K562 (cell line): Measurements from ENCODE around the gene USP16. TPM values are rescaled to one million over a fixed set of nuclear protein-coding genes. Genes with fewer than 3 reads are reported as not detected.
A peak's percentile ranks its signal among the peaks of the same experiment; 100 is the strongest.

Experiments
- C11orf30 ChIP-seq: fragments of 450-650 bp; IDR thresholded peaks from 2 replicates; pipeline ENCODE4 v1.6.1; 2016; ENCODE audit warnings: low read depth, mild to moderate bottlenecking
- DPF2 ChIP-seq: fragments of 450-650 bp; IDR thresholded peaks from 2 replicates; pipeline ENCODE4 v1.6.1; 2016
- ELF1 ChIP-seq: fragments of 200-800 bp; sonication (Bioruptor generic); IDR thresholded peaks from 2 replicates; pipeline ENCODE4 v1.6.1; 2016; ENCODE audit warnings: missing genetic modification characterization, missing compliant biosample characterization
- FOSL1 ChIP-seq: fragments of 200-800 bp; sonication (Bioruptor generic); conservative IDR thresholded peaks from 2 replicates; pipeline ENCODE4 v1.6.1; 2016; ENCODE audit warnings: missing genetic modification characterization, missing compliant biosample characterization
- FOXA1 ChIP-seq: fragments of 450-650 bp; IDR thresholded peaks from 2 replicates; pipeline ENCODE4 v1.6.1; 2016; ENCODE audit warnings: mild to moderate bottlenecking, borderline replicate concordance
- FOXK2 ChIP-seq, 2 experiments: fragments of 450-650 bp; IDR thresholded peaks in 1 of 2; conservative IDR thresholded peaks in 1 of 2; 2 replicates each; pipeline ENCODE4 v1.6.1; 2016; ENCODE audit warnings: low read depth in 2 of 2, mild to moderate bottlenecking in 1 of 2
- HES1 ChIP-seq: fragments of 450-650 bp; IDR thresholded peaks from 2 replicates; pipeline ENCODE4 v1.6.1; 2016; ENCODE audit warnings: low read depth, mild to moderate bottlenecking, moderate library complexity
- IRF2 ChIP-seq: sonication (generic); formaldehyde crosslinking; IDR thresholded peaks from 2 replicates; pipeline ENCODE4 v1.8.1; 2022; ENCODE audit warnings: mild to moderate bottlenecking, missing genetic modification reagents
- KLF13 ChIP-seq: fragments of 450-650 bp; IDR thresholded peaks from 2 replicates; pipeline ENCODE4 v1.6.1; 2016; ENCODE audit warnings: missing genetic modification characterization, low read depth, mild to moderate bottlenecking, missing compliant biosample characterization, moderate library complexity, borderline replicate concordance
- MBD2 ChIP-seq: sonication (generic); IDR thresholded peaks from 2 replicates; pipeline ENCODE4 v1.6.1; 2016; ENCODE audit warnings: low read depth, borderline replicate concordance
- MYC ChIP-seq, 2 experiments: fragments of 250-450 bp in 1 of 2; sonication (Bioruptor Pico) in 1 of 2; IDR thresholded peaks; 2 replicates each; pipeline versions ENCODE4 v1.5.1 to v1.6.1; 2012 to 2021; ENCODE audit warnings: low read depth in 2 of 2, borderline replicate concordance in 1 of 2, improper control_type of control experiment in 1 of 2, low read length in 1 of 2, mild to moderate bottlenecking in 1 of 2, moderate library complexity in 1 of 2
- POLR2AphosphoS2 ChIP-seq: IDR thresholded peaks from 2 replicates; pipeline ENCODE4 v1.6.1; 2012; ENCODE audit warnings: low read length, improper control_type of control experiment
- RBBP5 ChIP-seq: fragments of 200-600 bp; sonication (generic); IDR thresholded peaks from 2 replicates; pipeline ENCODE4 v1.6.1; 2012; ENCODE audit warnings: borderline replicate concordance, mild to moderate bottlenecking, low read length, control low read depth, inconsistent platforms; ENCODE audit not compliant: insufficient read depth, poor library complexity, severe bottlenecking
- RBFOX2 ChIP-seq: fragments of 200-400 bp; formaldehyde crosslinking; IDR thresholded peaks from 2 replicates; pipeline ENCODE4 v1.6.1; 2017; ENCODE audit warnings: low read depth, mild to moderate bottlenecking, low read length, moderate library complexity
- SIN3B ChIP-seq: fragments of 450-650 bp; IDR thresholded peaks from 2 replicates; pipeline ENCODE4 v1.6.1; 2017; ENCODE audit warnings: low read depth, mild to moderate bottlenecking, moderate library complexity
- USF2 ChIP-seq: sonication (generic); formaldehyde crosslinking; IDR thresholded peaks from 2 replicates; pipeline ENCODE4 v1.5.0; 2020; ENCODE audit warnings: missing genetic modification reagents
- ZBTB12 ChIP-seq: fragments of 250-450 bp; sonication (Bioruptor Pico); IDR thresholded peaks from 2 replicates; pipeline ENCODE4 v1.4.0; 2020
- ZNF146 ChIP-seq: IDR thresholded peaks from one replicate; pipeline ENCODE4 v1.6.1; 2018; ENCODE audit warnings: missing compliant biosample characterization; ENCODE audit not compliant: unreplicated experiment
- ZNF165 ChIP-seq: fragments of 250-450 bp; sonication (Bioruptor Pico); IDR thresholded peaks from 2 replicates; pipeline ENCODE4 v1.4.0; 2020; ENCODE audit warnings: borderline replicate concordance
- ZNF398 ChIP-seq: fragments of 250-450 bp; sonication (Bioruptor Pico); IDR thresholded peaks from 2 replicates; pipeline ENCODE4 v1.8.0; 2021; ENCODE audit warnings: moderate library complexity, mild to moderate bottlenecking, inconsistent platforms
- ZNF511 ChIP-seq: sonication (generic); formaldehyde crosslinking; IDR thresholded peaks from 2 replicates; pipeline ENCODE4 v1.8.0; 2022; ENCODE audit warnings: mild to moderate bottlenecking, missing genetic modification reagents
- ZNF589 ChIP-seq: fragments of 200-800 bp; sonication (Bioruptor generic); IDR thresholded peaks from 2 replicates; pipeline ENCODE4 v1.6.1; 2016; ENCODE audit warnings: low read depth, missing genetic modification characterization, missing compliant biosample characterization
- polyA plus RNA-seq, 8 experiments: library from polyadenylated mRNA; depleted of rRNA in 4 of 8; stranded (reverse) in 5 of 8; unstranded in 3 of 8; fragments of >200 nt; fragmentation: Nextera tagmentation in 2 of 8; fragmentation: Illumina TruSeq in 1 of 8; extraction: Ambion mirVana in 2 of 8; extraction: Trizol in 1 of 8; gene quantifications; 2 replicates each; pipeline versions ENCODE4 v1.2.1 to v1.2.3, GENCODE V29; 2011 to 2014; ENCODE audit warnings: inconsistent platforms in 1 of 8, missing spikeins in 1 of 8
- total RNA-seq, 7 experiments: library from RNA; depleted of rRNA in 6 of 7; stranded (reverse); fragments of >200 nt in 6 of 7; fragmentation: Illumina TruSeq in 2 of 7; extraction: Trizol in 2 of 7; gene quantifications; 2 replicates each; pipeline versions ENCODE4 v1.2.1 to v1.2.3, GENCODE V29; 2011 to 2021; ENCODE audit warnings: low replicate concordance in 1 of 7

USP16 gene
- total and polyA plus RNA-seq, 9 of the 15 experiments (the other 6 are each of a cell fraction or from before 2014, with no cell fraction given): 38.4 to 90.9 (median 62.8) TPM

GRCh38 chr21:29024474-29025327 is at the start of gene USP16 (continued):
- TF ChIP-seq ZNF398 (CRISPR knock-in tag) (no peak), IRF2 (no peak), USF2 (CRISPR knock-in tag) (peak; percentile 29; the same call in 1 of the 2 replicates), C11orf30 (peak; percentile 98), ZNF165 (no peak), KLF13 (tag) (peak; percentile 79), ELF1 (tag) (peak; percentile 94), ZNF589 (CRISPR knock-in tag) (0 out of 2 replicates have a peak, but pooled peaks have one; percentile 31), DPF2 (peak; percentile 43; the same call in 1 of the 2 replicates), MYC (IDR thresholded peaks at IDR 0.05; ENCODE audit: low read depth, low read length) (peak; percentile 88), MYC (CRISPR knock-in tag; IDR thresholded peaks at IDR 0.05; ENCODE audit: borderline replicate concordance, low read depth) (0 out of 2 replicates have a peak, but pooled peaks have one; percentile 74), FOXK2 (conservative IDR thresholded peaks at IDR 0.05 in 1 of 2, IDR thresholded peaks at IDR 0.05 in 1 of 2; ENCODE audit: low read depth in 2 of 2) (peak; percentile 81 to 91), ZBTB12 (CRISPR knock-in tag) (peak; percentile 94), HES1 (no peak), FOSL1 (tag) (0 out of 2 replicates have a peak, but pooled peaks have one; percentile 25), MBD2 (peak; percentile 95), RBFOX2 (peak; percentile 97), ZNF511 (peak; percentile 77; the same call in 1 of the 2 replicates), SIN3B (peak; percentile 94), POLR2AphosphoS2 (0 out of 2 replicates have a peak, but pooled peaks have one; percentile 35), ZNF146 (CRISPR knock-in tag) (no peak), FOXA1 (no peak), RBBP5 (peak; percentile 91)
